ENCODE data around the gene COA8. TPM values are rescaled to one million over a fixed set of nuclear protein-coding genes. Genes with fewer than 3 reads are reported as not detected.

Gene COA8
- total RNA-seq, 1 experiment from 2014 or later, result 42.8 TPM

- in situ Hi-C loops (cut with HindIII; ENCODE audit: low pct_unique_long_range_greater_than_20kb, low sequenced_read_pairs), result no loop called here
- no peak for DNase-seq (ENCODE audit: low read depth)
Observed at GRCh38 chr14:103545219-103545914, 17.4 kb upstream of the COA8 start.

- DNase-seq (ENCODE audit: low read depth), result no peak
- in situ Hi-C loops (cut with HindIII; ENCODE audit: low pct_unique_long_range_greater_than_20kb, low sequenced_read_pairs), result no loop called here
Observed at GRCh38 chr14:103545915-103546651, 16.7 kb upstream of the COA8 start.

DNA sequence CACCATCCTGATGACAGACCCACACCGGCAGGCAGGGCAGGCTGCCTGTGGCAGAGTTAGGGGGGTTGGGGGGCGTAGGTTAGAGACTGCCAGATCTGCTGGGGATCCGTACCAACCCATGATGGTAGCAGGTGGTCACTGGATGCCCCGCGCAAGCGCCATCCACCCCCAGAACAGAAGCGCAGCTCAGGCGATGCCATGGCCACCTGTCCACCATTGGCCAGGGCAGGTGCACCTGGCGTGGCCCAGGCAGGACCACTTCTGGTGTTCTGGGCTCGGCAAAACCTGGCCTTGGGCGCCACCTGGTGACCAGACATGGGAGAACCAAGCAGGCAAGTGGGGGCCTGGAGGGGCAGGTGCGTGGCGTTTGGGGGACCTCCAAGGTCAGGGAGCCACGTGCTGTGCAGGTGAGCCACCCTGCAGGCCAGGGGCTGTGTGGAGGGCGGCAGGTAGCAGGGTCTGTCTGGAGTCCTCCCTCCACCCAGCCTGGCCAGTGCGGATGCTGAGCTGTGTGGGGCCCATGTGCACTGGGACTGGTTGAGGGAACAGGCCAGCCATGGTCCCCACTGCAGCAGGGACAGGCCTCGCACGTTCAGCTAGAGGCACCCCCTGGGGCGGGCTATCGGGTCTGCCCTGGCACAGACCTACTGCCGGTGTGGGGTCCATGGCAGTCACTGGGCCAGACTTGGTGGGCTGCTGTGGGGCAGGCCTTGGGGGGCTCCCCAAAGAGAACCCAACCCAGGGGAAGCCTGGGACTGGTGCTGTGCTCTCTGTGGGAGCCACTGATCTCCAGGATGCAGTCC is 15.9 kb upstream of the COA8 start:
- in situ Hi-C loops (cut with HindIII; ENCODE audit: low pct_unique_long_range_greater_than_20kb, low sequenced_read_pairs), result no loop called here
- no peak for DNase-seq (ENCODE audit: low read depth)

DNA sequence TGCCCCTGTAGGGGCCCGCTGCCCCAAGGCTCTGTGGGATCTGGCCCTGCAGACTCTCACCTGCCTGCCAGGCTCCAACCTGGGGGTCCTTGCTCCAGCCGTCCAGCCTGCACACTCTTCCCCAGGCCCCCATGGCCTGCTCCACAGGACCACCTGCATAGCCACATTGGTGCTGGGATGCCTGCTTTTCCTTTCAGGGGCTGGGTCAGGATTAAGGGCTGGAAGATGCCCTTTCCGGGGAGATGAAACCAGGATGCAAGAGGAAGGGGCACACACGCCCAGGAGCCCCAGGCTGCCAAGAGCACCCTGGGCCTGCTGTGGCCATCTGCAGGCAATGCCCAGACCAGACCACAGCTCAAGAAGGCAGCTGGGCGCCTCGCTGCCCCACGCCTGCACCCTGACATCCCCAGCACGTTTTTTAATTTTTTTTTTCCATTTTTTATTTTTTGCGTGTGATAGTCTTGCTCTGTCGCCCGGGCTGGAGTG is 15.3 kb upstream of the COA8 start:
- in situ Hi-C loops (cut with HindIII; ENCODE audit: low pct_unique_long_range_greater_than_20kb, low sequenced_read_pairs), result no loop called here
- DNase-seq (ENCODE audit: low read depth), result no peak

- no peak for DNase-seq (ENCODE audit: low read depth)
- in situ Hi-C loops (cut with HindIII; ENCODE audit: low pct_unique_long_range_greater_than_20kb, low sequenced_read_pairs), result no loop called here
Observed at GRCh38 chr14:103547941-103548462, 14.8 kb upstream of the COA8 start.

GRCh38 chr14:103548463-103549351 is 14.1 kb upstream of the COA8 start:
- in situ Hi-C loops (cut with HindIII; ENCODE audit: low pct_unique_long_range_greater_than_20kb, low sequenced_read_pairs), result no loop called here
- no peak for DNase-seq (ENCODE audit: low read depth)

DNA sequence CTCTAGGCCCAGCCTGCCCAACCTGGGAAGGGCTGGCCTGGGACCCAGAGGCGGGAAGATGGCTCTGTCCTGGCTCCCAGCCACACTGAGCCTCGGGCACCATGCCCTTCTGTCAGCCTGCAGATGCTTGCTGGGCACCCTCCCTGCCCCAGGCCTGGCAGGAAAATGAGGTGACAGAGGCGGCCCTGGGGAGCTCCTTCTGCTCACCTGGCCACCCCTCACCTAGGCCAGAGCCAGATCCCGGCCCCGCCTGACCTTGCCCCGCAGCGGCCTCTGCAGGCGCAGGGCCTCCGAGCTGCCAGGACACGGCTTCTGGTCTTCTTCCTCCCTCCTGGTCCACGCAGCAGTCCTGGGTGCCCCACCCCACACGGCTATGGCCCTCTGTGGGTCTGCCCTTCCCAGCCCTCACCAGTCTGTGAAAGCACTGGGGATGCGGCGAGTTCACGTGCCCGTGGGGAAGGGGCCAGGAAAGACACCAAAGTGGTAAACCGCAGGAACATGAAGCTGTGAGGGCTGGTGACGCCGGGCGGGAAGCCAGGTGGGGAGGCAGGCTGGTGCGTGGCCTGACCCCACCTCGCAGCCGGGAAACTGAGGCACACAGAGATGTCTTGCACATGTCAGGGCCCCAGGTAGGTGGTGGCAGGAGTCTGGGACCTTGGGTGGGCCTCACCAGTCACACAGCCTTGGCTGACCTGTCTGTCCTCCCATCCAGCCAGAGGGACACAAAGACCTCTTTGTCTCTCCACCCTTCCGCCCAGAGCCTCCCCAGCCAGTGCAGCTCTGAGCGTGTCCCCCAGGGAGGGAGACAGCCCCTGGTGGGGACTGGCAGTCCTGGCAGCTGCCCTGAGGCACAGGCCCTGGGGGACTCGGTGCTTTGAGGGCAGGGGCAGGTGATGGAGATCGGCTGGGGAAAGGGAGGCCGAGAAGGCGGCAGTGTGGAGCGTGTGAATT is 13.1 kb upstream of the COA8 start:
- in situ Hi-C loops (cut with HindIII; ENCODE audit: low pct_unique_long_range_greater_than_20kb, low sequenced_read_pairs), result no loop called here
- DNase-seq (ENCODE audit: low read depth), result no peak

GRCh38 chr14:103550451-103551337 is 12.1 kb upstream of the COA8 start:
- peak; percentile 49 for DNase-seq (ENCODE audit: low read depth)
- in situ Hi-C loops (cut with HindIII; ENCODE audit: low pct_unique_long_range_greater_than_20kb, low sequenced_read_pairs), result no loop called here

DNA sequence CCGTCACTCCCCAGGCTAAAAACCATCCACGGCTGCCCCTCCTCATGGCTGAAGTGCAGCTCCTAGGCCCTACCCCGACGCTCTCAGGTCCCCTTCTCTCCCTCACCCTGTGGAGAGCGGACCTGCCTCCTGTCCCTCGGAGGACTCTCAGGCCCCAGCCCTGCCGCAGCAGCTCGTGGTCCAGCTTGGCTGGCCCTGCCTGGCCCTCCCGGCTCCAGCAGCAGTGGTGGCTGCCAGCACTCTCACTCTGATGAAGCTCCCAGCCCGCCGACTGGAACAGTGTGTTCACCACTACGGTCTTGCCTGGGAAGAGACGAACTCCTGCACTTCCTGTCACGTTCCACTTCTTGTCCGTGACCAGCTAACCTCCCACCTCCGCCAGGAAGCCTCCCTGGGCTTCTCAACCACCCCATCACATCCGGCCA is 11.4 kb upstream of the COA8 start:
- in situ Hi-C loops (cut with HindIII; ENCODE audit: low pct_unique_long_range_greater_than_20kb, low sequenced_read_pairs), result no loop called here
- no peak for DNase-seq (ENCODE audit: low read depth)

GRCh38 chr14:103552011-103552845 is 10.5 kb upstream of the COA8 start:
- in situ Hi-C loops (cut with HindIII; ENCODE audit: low pct_unique_long_range_greater_than_20kb, low sequenced_read_pairs), result no loop called here
- DNase-seq (ENCODE audit: low read depth), result peak; percentile 79

DNA sequence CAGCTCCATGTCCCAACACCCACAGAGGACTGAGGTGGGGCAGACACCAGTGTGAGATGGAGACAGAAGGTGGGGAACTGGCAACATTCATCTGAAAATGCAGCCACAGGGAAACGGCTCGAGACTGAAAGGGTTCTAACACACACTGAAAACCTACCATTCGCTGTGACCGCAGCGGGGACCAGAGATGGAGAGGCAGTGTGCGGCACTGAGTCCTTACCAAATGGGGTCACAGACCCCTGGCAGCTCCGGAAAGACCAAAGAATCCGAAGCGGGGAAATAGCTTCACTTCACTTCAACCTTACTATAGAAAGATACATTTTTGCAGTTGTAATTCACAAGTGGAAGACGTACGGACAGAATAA is 9.9 kb upstream of the COA8 start:
- DNase-seq (ENCODE audit: low read depth), result no peak
- in situ Hi-C loops (cut with HindIII; ENCODE audit: low pct_unique_long_range_greater_than_20kb, low sequenced_read_pairs), result no loop called here

DNA sequence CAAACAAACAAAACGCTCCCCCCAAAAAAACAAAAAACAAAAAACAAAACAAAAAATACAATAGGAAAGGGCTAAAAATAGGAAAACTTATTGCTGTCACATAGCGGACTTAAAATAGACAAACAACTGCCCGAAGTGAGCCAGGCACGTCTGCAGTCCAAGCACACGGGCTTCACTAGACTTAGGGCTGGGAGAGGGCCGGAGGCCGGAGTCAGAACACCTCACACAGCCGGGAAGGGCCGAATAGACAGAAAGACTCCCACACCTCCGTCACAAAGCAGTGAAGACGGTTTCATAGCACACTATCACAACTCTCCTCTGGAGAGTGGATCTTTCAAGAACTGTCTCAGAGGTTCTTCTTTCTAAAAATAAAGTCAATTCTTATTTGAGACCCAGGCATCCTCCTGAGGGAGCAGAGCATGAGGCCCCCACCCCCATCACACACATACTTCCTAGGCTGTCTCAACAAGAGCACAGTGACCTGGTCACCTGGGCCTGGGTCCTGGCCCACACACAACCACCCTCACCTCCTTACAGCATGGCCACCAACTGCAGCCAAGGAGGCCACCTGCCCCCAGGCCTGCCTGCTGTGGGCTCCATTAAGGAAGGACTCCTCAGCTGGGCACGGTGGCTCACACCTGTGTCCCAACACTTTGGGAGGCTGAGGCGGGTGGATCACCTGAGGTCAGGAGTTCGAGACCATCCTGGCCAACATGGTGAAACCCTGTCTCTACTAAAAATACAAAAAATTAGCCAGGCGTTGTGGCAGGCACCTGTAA is 7.0 kb upstream of the COA8 start:
- no peak for DNase-seq (ENCODE audit: low read depth)
- in situ Hi-C loops (cut with HindIII; ENCODE audit: low pct_unique_long_range_greater_than_20kb, low sequenced_read_pairs), result no loop called here

- DNase-seq (ENCODE audit: low read depth), result no peak
- in situ Hi-C loops (cut with HindIII; ENCODE audit: low pct_unique_long_range_greater_than_20kb, low sequenced_read_pairs), result no loop called here
Observed at GRCh38 chr14:103556946-103557758, 5.6 kb upstream of the COA8 start.

All from Caki2 (cell line).